GM12892 (cell line): ENCODE results near the gene NDNF.

Experiments
- POLR2A ChIP-seq: IDR thresholded peaks from 2 replicates; pipeline ENCODE4 v1.6.1; 2011; ENCODE audit warnings: low read depth, low read length, control low read depth
- POLR2AphosphoS5 ChIP-seq: IDR thresholded peaks from 2 replicates; pipeline ENCODE4 v1.6.1; 2011; ENCODE audit warnings: low read depth, low read length, control low read depth
- TAF1 ChIP-seq: IDR thresholded peaks from 2 replicates; pipeline ENCODE4 v1.6.1; 2011; ENCODE audit warnings: low read depth, mild to moderate bottlenecking, control low read depth, low read length, borderline replicate concordance

- TF ChIP-seq POLR2A (no peak), TAF1 (no peak), POLR2AphosphoS5 (no peak)
Observed at GRCh38 chr4:121057466-121057922, 14.8 kb downstream of the NDNF start.
